Muscle of arm (tissue), 12 donors: ENCODE data around the gene SS18L1. TPM values are rescaled to one million over a fixed set of nuclear protein-coding genes. Genes with fewer than 3 reads are reported as not detected.

Source experiments
- DNase-seq: peaks from one replicate; pipeline ENCODE4 v3.0.0-alpha.2; 2013
- polyA plus RNA-seq, 12 donors: library from polyadenylated mRNA; unstranded; fragments of 120-200 nt; gene quantifications; one replicate each; pipeline ENCODE4 v1.2.1, GENCODE V29; 2013; ENCODE audit not compliant: insufficient read length in 12 of 12

SS18L1 gene
- polyA plus RNA-seq, 12 donors: 13.5 to 21.0 (median 15.7) TPM; not detected in 1

DNA sequence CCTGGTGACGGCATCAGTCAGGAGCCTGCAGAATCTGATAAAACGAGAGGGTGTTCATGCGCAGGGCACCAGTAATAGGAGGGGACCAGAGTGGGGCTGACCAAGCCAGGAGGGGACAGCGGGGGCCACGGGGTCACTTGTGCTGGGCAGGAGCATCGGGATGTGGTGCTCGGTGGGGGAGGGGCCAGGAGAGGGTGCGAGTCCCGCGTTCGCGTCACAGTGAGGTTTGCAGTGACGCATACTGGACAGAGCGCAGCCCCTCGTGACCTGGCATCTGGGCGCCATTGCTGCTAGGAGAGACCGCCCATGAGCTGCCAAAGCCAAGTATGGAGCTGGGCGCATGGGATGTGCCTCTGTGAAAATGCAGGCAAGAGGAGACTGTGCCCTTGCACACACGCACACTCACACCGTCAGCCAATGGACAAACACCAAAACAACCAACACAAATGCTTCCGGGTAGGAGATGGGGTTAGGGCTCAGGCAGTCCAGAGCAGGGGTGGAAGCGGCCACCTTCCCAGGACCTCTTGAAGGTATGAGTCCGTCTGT is 25.4 kb downstream of the SS18L1 start:
- no peak for DNase-seq

GRCh38 chr20:62170536-62170935 is 27.0 kb downstream of the SS18L1 start:
- DNase-seq: no peak

- no peak for DNase-seq
These were observed 27.7 kb downstream of the SS18L1 start for GRCh38 chr20:62171245-62171644.

GRCh38 chr20:62172666-62173065 is 29.1 kb downstream of the SS18L1 start:
- DNase-seq: no peak

- DNase-seq: no peak
These were observed 30.6 kb downstream of the SS18L1 start for GRCh38 chr20:62174021-62174804.

- no peak for DNase-seq
These were observed 31.5 kb downstream of the SS18L1 start for GRCh38 chr20:62174870-62175624.

DNA sequence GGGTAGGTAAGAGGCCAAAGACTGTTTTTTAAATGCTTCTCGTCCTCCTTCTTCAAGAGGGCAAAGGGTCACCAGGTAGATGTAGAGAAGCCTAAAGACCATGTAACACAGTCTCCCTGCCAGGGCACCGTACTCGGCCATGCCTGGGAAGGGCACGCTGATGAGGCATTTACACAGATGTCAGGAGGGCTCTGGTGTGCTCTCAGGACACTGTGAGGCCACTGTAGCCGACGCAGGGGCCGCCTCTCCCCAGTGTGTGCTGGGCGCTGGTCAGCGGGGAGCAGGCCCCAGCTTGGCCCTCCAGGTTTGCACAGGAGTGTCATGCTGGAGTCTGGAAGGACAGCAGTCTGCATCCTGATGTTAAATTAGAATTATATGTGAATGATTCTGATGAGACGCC is 32.1 kb downstream of the SS18L1 start:
- no peak for DNase-seq

- no peak for DNase-seq
These were observed 33.3 kb downstream of the SS18L1 start for GRCh38 chr20:62176866-62177265.

DNA sequence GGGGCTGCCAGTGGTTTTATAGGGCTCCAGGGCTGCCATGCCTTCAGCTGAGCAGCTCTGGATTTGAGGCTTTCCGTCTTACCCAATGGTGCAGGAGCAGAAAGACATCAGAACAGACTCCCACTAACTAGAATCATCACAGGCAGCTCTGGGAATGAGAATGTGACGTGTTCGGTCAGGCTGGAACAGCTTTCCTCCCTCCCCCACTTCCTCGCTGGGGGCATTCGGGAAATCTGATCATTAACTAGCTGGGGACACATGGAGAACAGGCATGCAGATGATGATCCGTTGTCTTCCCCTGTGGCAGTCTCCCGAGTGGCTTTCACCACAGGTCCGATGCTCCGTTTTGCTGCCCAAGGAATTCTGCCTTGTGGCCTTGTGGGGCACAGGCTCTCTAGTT is 33.7 kb downstream of the SS18L1 start:
- DNase-seq: no peak

DNA sequence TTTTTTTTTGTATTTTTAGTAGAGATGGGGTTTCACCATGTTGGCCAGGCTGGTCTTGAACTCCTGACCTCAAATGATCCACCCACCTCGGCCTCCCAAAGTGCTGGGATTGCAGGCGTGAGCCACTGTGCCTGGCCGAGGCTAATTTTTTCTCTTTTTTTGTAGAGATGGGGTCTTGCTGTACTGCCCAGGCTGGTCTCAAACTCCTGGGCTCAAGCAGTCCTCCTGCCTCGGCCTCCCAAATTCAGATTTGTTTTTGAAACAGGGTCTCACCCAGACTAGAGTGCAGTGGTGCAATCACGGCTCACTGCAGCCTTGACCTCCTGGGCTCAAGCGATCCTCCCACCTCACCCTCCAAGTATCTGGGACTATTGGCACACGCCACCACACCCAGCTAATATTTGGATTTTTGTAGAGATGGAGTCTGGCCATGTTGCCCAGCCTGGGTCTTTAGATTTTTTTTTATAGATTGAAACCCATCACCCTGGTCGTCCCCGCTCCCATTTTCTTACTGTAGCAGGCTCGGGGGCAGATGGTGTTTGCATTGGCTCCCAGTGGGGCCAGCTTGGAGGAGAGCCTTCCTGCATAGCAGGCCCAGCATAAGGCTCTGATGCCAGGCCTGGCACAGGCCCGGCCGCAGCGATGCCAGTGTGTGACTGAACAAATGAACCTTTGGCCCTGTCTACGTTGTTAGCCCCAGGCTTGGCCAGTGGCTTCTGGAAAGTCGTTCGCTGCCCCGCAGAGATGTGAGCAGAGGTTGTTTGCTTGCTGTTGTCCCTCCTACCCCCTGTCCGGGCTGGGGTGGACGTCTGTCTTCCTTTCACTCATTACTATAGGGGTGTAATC is 35.0 kb downstream of the SS18L1 start:
- DNase-seq: no peak

GRCh38 chr20:62179162-62179504 is 35.6 kb downstream of the SS18L1 start:
- DNase-seq: no peak

GRCh38 chr20:62181808-62182207 is 38.2 kb downstream of the SS18L1 start:
- DNase-seq: no peak

DNA sequence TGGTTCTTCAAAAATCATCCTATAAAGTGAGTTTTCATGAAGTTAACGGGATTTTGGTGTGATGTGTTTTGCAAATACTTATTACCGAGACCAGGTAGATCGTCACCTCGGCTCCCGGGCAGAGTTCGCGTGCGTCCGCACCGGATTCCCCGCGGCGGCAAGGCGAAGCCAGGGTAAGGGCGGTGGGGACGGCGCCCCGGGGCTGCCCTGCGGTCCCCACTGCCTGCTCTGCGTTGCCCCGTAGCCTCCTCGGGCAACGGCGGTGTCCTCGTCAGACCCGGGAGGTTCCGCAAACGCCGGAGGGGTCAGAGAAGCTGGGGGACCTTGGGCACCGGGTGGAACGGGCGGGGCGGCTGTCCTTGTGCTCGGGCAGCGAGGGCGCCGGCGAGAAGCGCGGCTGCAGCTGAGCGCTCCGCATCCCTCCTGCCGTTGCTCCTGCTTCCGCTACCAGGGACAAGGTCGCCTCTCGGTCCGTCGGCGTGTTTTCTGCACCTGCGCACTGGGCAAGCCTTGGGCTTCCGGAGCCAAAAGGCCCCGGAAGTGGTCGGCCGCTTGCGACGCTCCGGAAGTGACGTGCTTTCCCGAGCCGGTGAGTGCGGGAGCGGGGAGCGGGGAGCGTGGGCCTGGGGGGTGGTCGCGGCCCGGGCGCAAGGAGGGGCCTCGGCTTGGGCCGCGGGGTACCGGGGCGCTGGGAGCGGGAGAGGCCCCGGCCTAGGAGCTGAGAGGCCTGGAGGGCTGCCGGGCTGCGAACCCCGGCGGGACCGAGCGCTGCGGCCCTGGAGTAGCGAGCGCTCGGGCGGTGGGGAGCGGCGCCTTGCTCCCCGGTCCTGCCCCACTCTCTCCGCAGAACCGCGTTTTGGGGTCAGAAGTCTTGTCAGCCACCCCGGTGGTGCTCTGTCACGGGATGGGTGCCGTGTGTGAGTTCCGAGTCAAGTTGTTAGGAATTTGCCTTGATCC is 39.2 kb downstream of the SS18L1 start, which contains the start of gene MTG2:
TSS of gene MTG2 (plus strand) at position 560 of the 957 bp plus-strand sequence. CDS start 10,393 bp downstream, outside the sequence.
- peak; percentile 96 for DNase-seq

DNA sequence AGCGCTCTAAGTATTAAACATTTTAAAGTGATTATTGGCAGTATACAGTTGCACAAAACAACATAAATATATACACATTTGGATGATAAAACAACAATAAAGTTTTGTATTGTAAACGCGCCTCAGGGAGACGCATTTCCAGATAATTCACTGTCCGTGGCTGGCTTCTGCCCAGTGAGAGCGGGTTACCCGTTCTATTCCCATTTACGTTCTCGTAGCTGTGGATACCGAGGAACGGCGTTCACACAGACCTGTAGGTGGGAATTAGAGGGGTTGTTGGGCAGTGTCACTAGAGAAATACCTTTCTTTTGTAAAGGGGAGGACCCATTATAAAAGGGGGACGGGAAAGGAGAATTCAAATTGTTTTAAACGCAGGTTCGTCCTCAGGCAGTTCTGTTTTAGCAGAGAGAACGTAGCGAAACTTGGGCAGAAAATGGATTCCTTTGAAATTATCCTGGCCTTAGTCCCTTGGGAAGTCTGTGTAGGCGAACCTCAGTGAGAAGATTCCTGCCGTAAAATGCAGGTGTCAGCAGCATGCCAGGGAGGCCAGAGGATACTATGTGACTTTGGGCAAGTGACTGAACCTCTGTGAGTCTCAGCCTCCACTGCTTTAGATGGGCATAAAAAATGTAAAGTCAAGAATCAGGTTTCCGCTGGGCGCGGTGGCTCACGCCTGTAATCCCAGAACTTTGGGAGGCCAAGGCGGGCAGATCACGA is 40.0 kb downstream of the SS18L1 start:
- no peak for DNase-seq

- no peak for DNase-seq
These were observed 42.5 kb downstream of the SS18L1 start for GRCh38 chr20:62186096-62186426.

- DNase-seq: no peak
These were observed 43.6 kb downstream of the SS18L1 start for GRCh38 chr20:62186887-62187866.

DNA sequence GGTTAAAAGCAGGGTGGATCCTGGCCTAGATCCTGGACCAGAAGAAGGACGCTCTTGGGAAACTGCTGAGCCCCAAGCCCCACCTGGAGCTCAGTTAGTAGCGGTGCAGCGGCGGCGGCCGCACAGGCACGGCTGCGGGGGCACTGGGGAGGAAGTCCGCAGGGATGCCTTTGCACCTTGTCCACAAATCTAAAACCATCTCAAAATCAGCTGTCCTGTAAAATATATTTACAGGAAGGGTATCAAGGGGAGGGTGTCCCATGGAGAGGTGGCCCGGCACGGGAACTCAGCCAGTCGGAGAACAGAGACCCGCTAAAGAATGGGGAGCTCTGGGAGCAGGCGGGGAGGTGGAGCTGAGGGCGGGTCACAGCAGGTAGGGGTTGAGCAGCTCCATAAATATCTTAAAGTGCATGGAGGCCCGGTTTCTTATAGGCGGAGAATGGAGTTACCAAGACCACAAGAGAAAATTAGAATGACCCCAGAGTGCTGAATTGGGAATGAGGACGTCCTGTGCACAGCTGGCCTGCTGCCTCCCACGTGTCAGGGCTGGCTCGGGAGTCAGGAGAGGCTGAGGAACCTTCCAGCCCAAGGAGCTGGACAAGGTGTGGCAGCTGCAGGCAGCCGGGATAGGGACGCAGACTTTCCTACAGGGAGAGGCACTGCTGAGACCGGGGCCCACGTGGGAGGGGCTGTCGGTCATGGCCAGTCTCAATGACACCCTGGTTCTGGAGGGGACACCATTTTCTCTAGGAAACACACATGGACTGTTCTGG is 47.3 kb downstream of the SS18L1 start:
- DNase-seq: no peak
